ENCODE results near the gene SIAH1. TPM values are rescaled to one million over a fixed set of nuclear protein-coding genes. Genes with fewer than 3 reads are reported as not detected.

Gene SIAH1
- total RNA-seq, 1 experiment from 2014 or later: 22.7 TPM

DNA sequence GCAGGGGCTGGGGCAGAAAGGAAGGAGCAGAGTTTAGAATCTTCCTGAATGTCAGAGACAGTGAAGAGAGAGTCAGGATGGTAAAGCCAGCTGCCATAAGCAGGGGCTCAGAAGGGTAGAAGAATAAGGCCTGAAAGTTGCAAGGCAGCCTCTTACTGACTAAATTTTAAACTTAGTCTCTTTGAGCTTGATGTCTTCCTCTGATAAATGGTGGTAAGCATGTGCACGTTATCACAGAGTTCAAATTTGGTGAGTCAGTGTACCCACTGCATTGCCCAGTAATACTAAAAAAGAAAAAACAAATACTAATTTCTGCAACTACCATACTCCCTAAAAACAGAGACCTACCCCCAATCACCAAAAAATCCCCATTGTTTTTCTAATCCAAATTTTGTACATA, 45.2 kb downstream of the SIAH1 start:
- Histone ChIP-seq H4K20me1 (ENCODE audit: insufficient read depth) (no peaks in the 10 kb centered on the region; the same call in 1 of the 2 replicates), H3K4me1 (ENCODE audit: control insufficient read depth in 1 of 2, insufficient read depth in 2 of 2, low read length in 2 of 2) (no peaks in the 10 kb centered on the region), H3K9me3 (ENCODE audit: control insufficient read depth in 1 of 2, insufficient read depth in 1 of 2, low read depth in 1 of 2, low read length in 2 of 2) (no peaks in the 10 kb centered on the region), H2AFZ (ENCODE audit: low read depth, low read length, poor library complexity, severe bottlenecking) (no peak overlapping the region), H3K9ac (ENCODE audit: low read length) (no peak overlapping the region), H3K4me3 (replicated peaks in 1 of 2; ENCODE audit: low read depth in 1 of 2, low read length in 2 of 2) (no peak overlapping the region), H3K27me3 (ENCODE audit: insufficient read depth, low read length) (no peaks in the 10 kb centered on the region), H3K79me2 (ENCODE audit: insufficient read depth, low read length) (no peaks in the 10 kb centered on the region), H3K27ac (ENCODE audit: low read depth, low read length) (no peak overlapping the region), H3K36me3 (ENCODE audit: control insufficient read depth in 1 of 2, insufficient read depth in 2 of 2, low read length in 2 of 2) (peaks cover 0 to 6% of the 10 kb centered on the region in 2 experiments; a peak in 1 of 4 replicates), H3K4me2 (ENCODE audit: low read length) (no peak overlapping the region), H3K9me2 (ENCODE audit: insufficient read depth) (no peaks in the 10 kb centered on the region)
- RAD21 ChIA-PET (ENCODE audit: low non-redundant PET in 1 of 2, low total read pairs in 2 of 2, uncharacterized antibody in 2 of 2, unreplicated experiment in 2 of 2): no interaction called here
- intact Hi-C loops (cut with micrococcal nuclease): no loop called here
- no TSS peak for BruUV-seq (replicated peaks)
- no peak for DNase-seq (ENCODE audit: low read depth, low spot score)
- POLR2A ChIA-PET: no interaction called here
- CTCF ChIA-PET: no interaction called here
- no peak for ATAC-seq
- TF ChIP-seq, protein P1, sequence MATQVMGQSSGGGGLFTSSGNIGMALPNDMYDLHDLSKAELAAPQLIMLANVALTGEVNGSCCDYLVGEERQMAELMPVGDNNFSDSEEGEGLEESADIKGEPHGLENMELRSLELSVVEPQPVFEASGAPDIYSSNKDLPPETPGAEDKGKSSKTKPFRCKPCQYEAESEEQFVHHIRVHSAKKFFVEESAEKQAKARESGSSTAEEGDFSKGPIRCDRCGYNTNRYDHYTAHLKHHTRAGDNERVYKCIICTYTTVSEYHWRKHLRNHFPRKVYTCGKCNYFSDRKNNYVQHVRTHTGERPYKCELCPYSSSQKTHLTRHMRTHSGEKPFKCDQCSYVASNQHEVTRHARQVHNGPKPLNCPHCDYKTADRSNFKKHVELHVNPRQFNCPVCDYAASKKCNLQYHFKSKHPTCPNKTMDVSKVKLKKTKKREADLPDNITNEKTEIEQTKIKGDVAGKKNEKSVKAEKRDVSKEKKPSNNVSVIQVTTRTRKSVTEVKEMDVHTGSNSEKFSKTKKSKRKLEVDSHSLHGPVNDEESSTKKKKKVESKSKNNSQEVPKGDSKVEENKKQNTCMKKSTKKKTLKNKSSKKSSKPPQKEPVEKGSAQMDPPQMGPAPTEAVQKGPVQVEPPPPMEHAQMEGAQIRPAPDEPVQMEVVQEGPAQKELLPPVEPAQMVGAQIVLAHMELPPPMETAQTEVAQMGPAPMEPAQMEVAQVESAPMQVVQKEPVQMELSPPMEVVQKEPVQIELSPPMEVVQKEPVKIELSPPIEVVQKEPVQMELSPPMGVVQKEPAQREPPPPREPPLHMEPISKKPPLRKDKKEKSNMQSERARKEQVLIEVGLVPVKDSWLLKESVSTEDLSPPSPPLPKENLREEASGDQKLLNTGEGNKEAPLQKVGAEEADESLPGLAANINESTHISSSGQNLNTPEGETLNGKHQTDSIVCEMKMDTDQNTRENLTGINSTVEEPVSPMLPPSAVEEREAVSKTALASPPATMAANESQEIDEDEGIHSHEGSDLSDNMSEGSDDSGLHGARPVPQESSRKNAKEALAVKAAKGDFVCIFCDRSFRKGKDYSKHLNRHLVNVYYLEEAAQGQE (IDR thresholded peaks at IDR 0.05; ENCODE audit: low read depth): no peak
- no peak for TF ChIP-seq EGR1 (IDR thresholded peaks at IDR 0.05; ENCODE audit: low read depth)
- TF ChIP-seq FOSL1 (IDR thresholded peaks at IDR 0.05; ENCODE audit: low read depth): no peak
- TF ChIP-seq YY1 (IDR thresholded peaks at IDR 0.05; ENCODE audit: extremely low read depth, insufficient replicate concordance, low read depth, low read length): no peak

DNA sequence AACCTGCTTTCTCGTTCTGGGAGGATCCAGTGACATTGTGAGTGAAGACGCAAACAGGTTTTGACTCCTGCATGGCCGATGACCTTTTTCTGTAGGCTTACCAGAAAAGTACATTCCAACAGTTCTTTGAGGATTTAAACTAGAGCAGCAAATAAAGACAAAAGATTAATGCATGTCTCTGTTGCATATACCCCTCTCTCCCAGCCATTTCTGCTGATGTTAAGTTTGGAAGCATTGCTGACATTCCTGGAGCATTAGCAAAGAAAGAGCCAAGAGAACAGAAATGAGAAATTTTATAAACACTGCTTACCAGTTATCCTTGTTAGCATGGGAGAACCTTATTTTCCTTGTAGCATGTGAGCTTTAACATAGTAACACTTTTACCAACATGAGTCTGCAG, 49.3 kb downstream of the SIAH1 start:
- no peaks in the 10 kb centered on the region for H4K20me1 ChIP-seq (ENCODE audit: insufficient read depth)
- peaks cover 0 to 10% of the 10 kb centered on the region in 2 experiments; a peak in 1 of 4 replicates for H3K36me3 ChIP-seq (ENCODE audit: control insufficient read depth in 1 of 2, insufficient read depth in 2 of 2, low read length in 2 of 2)
- no peak overlapping the region for H3K9ac ChIP-seq (ENCODE audit: low read length)
- RAD21 ChIA-PET (ENCODE audit: low non-redundant PET in 1 of 2, low total read pairs in 2 of 2, uncharacterized antibody in 2 of 2, unreplicated experiment in 2 of 2): no interaction called here
- no peak overlapping the region for H3K27ac ChIP-seq (ENCODE audit: low read depth, low read length)
- ATAC-seq (no peak), DNase-seq (ENCODE audit: low read depth, low spot score) (no peak)
- H2AFZ ChIP-seq (ENCODE audit: low read depth, low read length, poor library complexity, severe bottlenecking): no peak overlapping the region
- no peaks in the 10 kb centered on the region for H3K4me1 ChIP-seq (ENCODE audit: control insufficient read depth in 1 of 2, insufficient read depth in 2 of 2, low read length in 2 of 2)
- no peak overlapping the region for H3K4me3 ChIP-seq (replicated peaks in 1 of 2; ENCODE audit: low read depth in 1 of 2, low read length in 2 of 2)
- intact Hi-C loops (cut with micrococcal nuclease): no loop called here
- H3K9me3 ChIP-seq (ENCODE audit: control insufficient read depth in 1 of 2, insufficient read depth in 1 of 2, low read depth in 1 of 2, low read length in 2 of 2): no peaks in the 10 kb centered on the region
- no TSS peak for BruUV-seq (replicated peaks)
- no peaks in the 10 kb centered on the region for H3K79me2 ChIP-seq (ENCODE audit: insufficient read depth, low read length)
- H3K9me2 ChIP-seq (ENCODE audit: insufficient read depth): no peaks in the 10 kb centered on the region
- no peak overlapping the region for H3K4me2 ChIP-seq (ENCODE audit: low read length)
- CTCF ChIA-PET: no interaction called here
- no peaks in the 10 kb centered on the region for H3K27me3 ChIP-seq (ENCODE audit: insufficient read depth, low read length)
- POLR2A ChIA-PET: no interaction called here
- TF ChIP-seq ELF1 (IDR thresholded peaks at IDR 0.05; ENCODE audit: borderline replicate concordance, low read depth): no peak
- TF ChIP-seq EZH2phosphoT487 (IDR thresholded peaks at IDR 0.05; ENCODE audit: borderline replicate concordance): no peak
- no peak for TF ChIP-seq ZNF274 (IDR thresholded peaks at IDR 0.05; ENCODE audit: low read depth, low read length)
- TF ChIP-seq, protein P2, sequence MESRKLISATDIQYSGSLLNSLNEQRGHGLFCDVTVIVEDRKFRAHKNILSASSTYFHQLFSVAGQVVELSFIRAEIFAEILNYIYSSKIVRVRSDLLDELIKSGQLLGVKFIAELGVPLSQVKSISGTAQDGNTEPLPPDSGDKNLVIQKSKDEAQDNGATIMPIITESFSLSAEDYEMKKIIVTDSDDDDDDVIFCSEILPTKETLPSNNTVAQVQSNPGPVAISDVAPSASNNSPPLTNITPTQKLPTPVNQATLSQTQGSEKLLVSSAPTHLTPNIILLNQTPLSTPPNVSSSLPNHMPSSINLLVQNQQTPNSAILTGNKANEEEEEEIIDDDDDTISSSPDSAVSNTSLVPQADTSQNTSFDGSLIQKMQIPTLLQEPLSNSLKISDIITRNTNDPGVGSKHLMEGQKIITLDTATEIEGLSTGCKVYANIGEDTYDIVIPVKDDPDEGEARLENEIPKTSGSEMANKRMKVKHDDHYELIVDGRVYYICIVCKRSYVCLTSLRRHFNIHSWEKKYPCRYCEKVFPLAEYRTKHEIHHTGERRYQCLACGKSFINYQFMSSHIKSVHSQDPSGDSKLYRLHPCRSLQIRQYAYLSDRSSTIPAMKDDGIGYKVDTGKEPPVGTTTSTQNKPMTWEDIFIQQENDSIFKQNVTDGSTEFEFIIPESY (IDR thresholded peaks at IDR 0.05; ENCODE audit: extremely low read depth, insufficient replicate concordance, low read length): no peak
- no peak for TF ChIP-seq CBX3 (IDR thresholded peaks at IDR 0.05; ENCODE audit: low read depth)
- no peak for TF ChIP-seq FOSL1 (IDR thresholded peaks at IDR 0.05; ENCODE audit: low read depth)
- no peak for TF ChIP-seq POLR2AphosphoS5 (IDR thresholded peaks at IDR 0.05; ENCODE audit: low read depth, low read length)
- TF ChIP-seq, protein P3, sequence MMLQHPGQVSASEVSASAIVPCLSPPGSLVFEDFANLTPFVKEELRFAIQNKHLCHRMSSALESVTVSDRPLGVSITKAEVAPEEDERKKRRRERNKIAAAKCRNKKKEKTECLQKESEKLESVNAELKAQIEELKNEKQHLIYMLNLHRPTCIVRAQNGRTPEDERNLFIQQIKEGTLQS (IDR thresholded peaks at IDR 0.05): no peak
- no peak for TF ChIP-seq POLR2A (IDR thresholded peaks at IDR 0.05; ENCODE audit: borderline replicate concordance, extremely low read depth, insufficient read depth, insufficient read length)
